ENCODE measurements around the gene TRMT1.

GRCh38 chr19:13089139-13089856, 27.2 kb downstream of the TRMT1 start:
- TF ChIP-seq RAD21 (IDR thresholded peaks at IDR 0.05; ENCODE audit: low read depth) (no peak), CEBPB (IDR thresholded peaks at IDR 0.05) (no peak), REST (IDR thresholded peaks at IDR 0.05; ENCODE audit: low read depth) (no peak), CREB1 (IDR thresholded peaks at IDR 0.05; ENCODE audit: low read depth) (no peak), TCF12 (IDR thresholded peaks at IDR 0.05; ENCODE audit: low read depth) (no peak), MAX (IDR thresholded peaks at IDR 0.05) (no peak), TAF1 (IDR thresholded peaks at IDR 0.05; ENCODE audit: low read depth) (no peak), FOXM1 (IDR thresholded peaks at IDR 0.05; ENCODE audit: borderline replicate concordance, low read depth) (no peak), TEAD4 (IDR thresholded peaks at IDR 0.05) (no peak)

All from Ishikawa (cell line).